ENCODE results near the gene KLK8. TPM values are rescaled to one million over a fixed set of nuclear protein-coding genes. Genes with fewer than 3 reads are reported as not detected.
"Not testable (repeated sequence)": the region's sequence is repeated elsewhere in the genome, so short reads cannot be mapped to it uniquely, and the experiment has no call there.

Gene KLK8
- total RNA-seq, 1 experiment from 2014 or later = 2.7 TPM

- peaks cover 0 to 4% of the 10 kb centered on the region in 2 experiments; a peak in 1 of 5 replicates for H3K9me3 Mint-ChIP-seq
- no peaks in the 10 kb centered on the region for H4K20me1 ChIP-seq (ENCODE audit: control insufficient read depth, insufficient read depth, insufficient read length)
- no peak overlapping the region for H3K23ac ChIP-seq (ENCODE audit: insufficient read length, low read depth, low read length)
- no peak overlapping the region for H3K14ac ChIP-seq (ENCODE audit: insufficient read depth, low read length)
- H2AK5ac ChIP-seq (ENCODE audit: insufficient read length, low read length) = no peak overlapping the region
- H4K8ac ChIP-seq (replicated peaks; ENCODE audit: insufficient read length, low read depth, low read length) = no peak overlapping the region
- H2BK12ac ChIP-seq (ENCODE audit: insufficient read length, low read depth, low read length) = no peak overlapping the region
- H3K4me1 ChIP-seq (ENCODE audit: insufficient read depth, low read length) = no peaks in the 10 kb centered on the region
- no peaks in the 10 kb centered on the region; a peak in 1 of 7 replicates for H3K36me3 Mint-ChIP-seq (ENCODE audit: insufficient read depth in 1 of 3, low read depth in 3 of 3)
- no peak overlapping the region for H3K27ac Mint-ChIP-seq
- H2BK15ac ChIP-seq (ENCODE audit: low read depth, low read length) = no peak overlapping the region
- H4K5ac ChIP-seq (ENCODE audit: insufficient read length, low read depth, low read length) = no peak overlapping the region
- no peaks in the 10 kb centered on the region for H3K79me2 ChIP-seq (ENCODE audit: insufficient read depth, low read length)
- H3K9me3 ChIP-seq (ENCODE audit: control insufficient read depth, low read depth, low read length) = no peaks in the 10 kb centered on the region
- peaks cover 2 to 9% of the 10 kb centered on the region in 2 experiments; a peak in 2 of 4 replicates for H3K4me1 Mint-ChIP-seq
- no peak overlapping the region for H2BK5ac ChIP-seq (ENCODE audit: insufficient read length, low read length)
- WGBS (ENCODE audit: extremely low coverage, insufficient read length, low lambda C conversion rate) = 100% methylated on average over 1 of the region's 2 CpGs
- H3K27ac ChIP-seq (ENCODE audit: insufficient read length, low read depth, low read length) = no peak overlapping the region
- no peaks in the 10 kb centered on the region for H3K27me3 ChIP-seq (ENCODE audit: insufficient read depth, low read length)
- H3K23me2 ChIP-seq (ENCODE audit: insufficient read length, low read depth, low read length, poor library complexity, severe bottlenecking) = no peaks in the 10 kb centered on the region
- H3T11ph ChIP-seq (ENCODE audit: low read length) = no peak overlapping the region
- H2AFZ ChIP-seq (ENCODE audit: low read length) = no peak overlapping the region
- no peak overlapping the region for H2BK20ac ChIP-seq (ENCODE audit: low read depth, low read length, poor library complexity, severe bottlenecking)
- H2BK120ac ChIP-seq (ENCODE audit: low read depth, low read length, poor library complexity, severe bottlenecking) = no peak overlapping the region
- no peak overlapping the region for H3K18ac ChIP-seq (ENCODE audit: insufficient read length, low read depth, low read length)
- H4K91ac ChIP-seq (ENCODE audit: insufficient read length, low read depth, low read length) = no peak overlapping the region
- H3K4me3 Mint-ChIP-seq = no peak overlapping the region
- no peak overlapping the region for H3K56ac ChIP-seq (ENCODE audit: insufficient read length, low read depth, low read length)
- H3K79me1 ChIP-seq (ENCODE audit: insufficient read depth, low read depth, low read length, poor library complexity, severe bottlenecking) = no peaks in the 10 kb centered on the region
- no peak overlapping the region for H3K4me2 ChIP-seq (ENCODE audit: insufficient read depth, insufficient read length, low read length)
- H3K4ac ChIP-seq (ENCODE audit: low read depth, low read length) = no peak overlapping the region
- DNase-seq = no peak
- H3K9ac ChIP-seq (ENCODE audit: extremely low read depth, insufficient read length, low read length) = no peak overlapping the region
- no peak for TF ChIP-seq CTCF (conservative IDR thresholded peaks at IDR 0.05)
- H3K27me3 Mint-ChIP-seq (ENCODE audit: low read depth) = peaks cover 43% of the 10 kb centered on the region
Observed at GRCh38 chr19:50992666-50993035, 8.8 kb downstream of the KLK8 start.

GRCh38 chr19:50984416-50984815 lies 17.0 kb downstream of the KLK8 start:
- H2AK5ac ChIP-seq (ENCODE audit: insufficient read length, low read length); H3K36me3 Mint-ChIP-seq (ENCODE audit: insufficient read depth in 1 of 3, low read depth in 3 of 3); H2BK12ac ChIP-seq (ENCODE audit: insufficient read length, low read depth, low read length); H3K56ac ChIP-seq (ENCODE audit: insufficient read length, low read depth, low read length); H3K18ac ChIP-seq (ENCODE audit: insufficient read length, low read depth, low read length); H3K14ac ChIP-seq (ENCODE audit: insufficient read depth, low read length); H3K9ac ChIP-seq (ENCODE audit: extremely low read depth, insufficient read length, low read length); H4K5ac ChIP-seq (ENCODE audit: insufficient read length, low read depth, low read length); H3K9me3 ChIP-seq (ENCODE audit: control insufficient read depth, low read depth, low read length); DNase-seq; H3K79me1 ChIP-seq (ENCODE audit: insufficient read depth, low read depth, low read length, poor library complexity, severe bottlenecking); H3K27ac Mint-ChIP-seq; H4K91ac ChIP-seq (ENCODE audit: insufficient read length, low read depth, low read length); H3K23ac ChIP-seq (ENCODE audit: insufficient read length, low read depth, low read length); H4K20me1 ChIP-seq (ENCODE audit: control insufficient read depth, insufficient read depth, insufficient read length); H3K4ac ChIP-seq (ENCODE audit: low read depth, low read length); H3K79me2 ChIP-seq (ENCODE audit: insufficient read depth, low read length); H2BK120ac ChIP-seq (ENCODE audit: low read depth, low read length, poor library complexity, severe bottlenecking); H2BK20ac ChIP-seq (ENCODE audit: low read depth, low read length, poor library complexity, severe bottlenecking); H3T11ph ChIP-seq (ENCODE audit: low read length); H3K27ac ChIP-seq (ENCODE audit: insufficient read length, low read depth, low read length); H2AFZ ChIP-seq (ENCODE audit: low read length); H3K9me3 Mint-ChIP-seq; H2BK15ac ChIP-seq (ENCODE audit: low read depth, low read length); H3K23me2 ChIP-seq (ENCODE audit: insufficient read length, low read depth, low read length, poor library complexity, severe bottlenecking); H2BK5ac ChIP-seq (ENCODE audit: insufficient read length, low read length); H3K4me1 ChIP-seq (ENCODE audit: insufficient read depth, low read length); H4K8ac ChIP-seq (replicated peaks; ENCODE audit: insufficient read length, low read depth, low read length); H3K27me3 ChIP-seq (ENCODE audit: insufficient read depth, low read length): not testable (repeated sequence)
- peak overlapping the region in 1 of 2 experiments; percentile 41; a peak in 3 of 5 replicates for H3K4me3 Mint-ChIP-seq
- WGBS (ENCODE audit: extremely low coverage, insufficient read length, low lambda C conversion rate) = no CpG with 5 or more reads among the region's 14 CpGs
- H3K4me2 ChIP-seq (ENCODE audit: insufficient read depth, insufficient read length, low read length) = peak overlapping the region; percentile 74
- H3K4me1 Mint-ChIP-seq = peaks cover 11 to 19% of the 10 kb centered on the region in 2 experiments
- peaks cover 50% of the 10 kb centered on the region for H3K27me3 Mint-ChIP-seq (ENCODE audit: low read depth)
